ENCODE data around the gene ADGRL3. TPM values are rescaled to one million over a fixed set of nuclear protein-coding genes. Genes with fewer than 3 reads are reported as not detected.

Gene ADGRL3
- total and polyA plus RNA-seq, 4 donors, result 0.07 to 1.7 (median 0.82) TPM

GRCh38 chr4:62030958-62031357 lies 830.8 kb downstream of the ADGRL3 start:
- TF ChIP-seq FOXA1 (IDR thresholded peaks at IDR 0.05), result no peak
- no peak for TF ChIP-seq HNF4A (conservative IDR thresholded peaks at IDR 0.05)
- TF ChIP-seq HNF4G (IDR thresholded peaks at IDR 0.05), result no peak
- TF ChIP-seq FOXA2 (IDR thresholded peaks at IDR 0.05), result no peak
- no peak for TF ChIP-seq ZBTB33 (IDR thresholded peaks at IDR 0.05)
- no peak for TF ChIP-seq RAD21 (IDR thresholded peaks at IDR 0.05)
- no peak overlapping the region for H3K9ac ChIP-seq (ENCODE audit: low read depth in 1 of 2, low read length in 2 of 2)
- 72% methylated on average over 2 of the region's 2 CpGs for WGBS
- H3K9me3 ChIP-seq (ENCODE audit: control insufficient read depth in 4 of 4, low read length in 3 of 4), result no peaks in the 10 kb centered on the region
- no peaks in the 10 kb centered on the region for H3K27me3 ChIP-seq (ENCODE audit: control insufficient read depth in 4 of 4, insufficient read depth in 4 of 4, low read length in 3 of 4)
- no peak for DNase-seq (ENCODE audit: low spot score)
- no peaks in the 10 kb centered on the region for H3K36me3 ChIP-seq (ENCODE audit: control insufficient read depth in 4 of 4, insufficient read depth in 3 of 4, low read depth in 1 of 4, low read length in 3 of 4)
- no peak overlapping the region for H3K27ac ChIP-seq (ENCODE audit: low read depth in 1 of 2, low read length in 2 of 2)
- no peaks in the 10 kb centered on the region for H3K4me1 ChIP-seq (ENCODE audit: control insufficient read depth in 4 of 4, insufficient read depth in 4 of 4, low read length in 3 of 4)
- H3K4me3 ChIP-seq (ENCODE audit: low read depth in 1 of 3, low read length in 3 of 3), result no peak overlapping the region

GRCh38 chr4:62037571-62037970 lies 837.4 kb downstream of the ADGRL3 start:
- WGBS, result 61% methylated on average over 5 of the region's 5 CpGs
- no peaks in the 10 kb centered on the region for H3K9me3 ChIP-seq (ENCODE audit: control insufficient read depth in 4 of 4, low read length in 3 of 4)
- no peak overlapping the region for H3K4me3 ChIP-seq (ENCODE audit: low read depth in 1 of 3, low read length in 3 of 3)
- H3K27me3 ChIP-seq (ENCODE audit: control insufficient read depth in 4 of 4, insufficient read depth in 4 of 4, low read length in 3 of 4), result no peaks in the 10 kb centered on the region
- H3K9ac ChIP-seq (ENCODE audit: low read depth in 1 of 2, low read length in 2 of 2), result no peak overlapping the region
- no peak for TF ChIP-seq YY1 (IDR thresholded peaks at IDR 0.05)
- TF ChIP-seq RXRA (IDR thresholded peaks at IDR 0.05), result no peak
- no peak for TF ChIP-seq MAX (IDR thresholded peaks at IDR 0.05)
- no peak for TF ChIP-seq GABPA (IDR thresholded peaks at IDR 0.05 in 1 of 2, conservative IDR thresholded peaks at IDR 0.05 in 1 of 2)
- TF ChIP-seq HNF4A (conservative IDR thresholded peaks at IDR 0.05), result no peak
- no peak for TF ChIP-seq FOXA1 (IDR thresholded peaks at IDR 0.05)
- TF ChIP-seq ZBTB33 (IDR thresholded peaks at IDR 0.05), result no peak
- TF ChIP-seq NR2F2 (IDR thresholded peaks at IDR 0.05), result no peak
- no peaks in the 10 kb centered on the region for H3K36me3 ChIP-seq (ENCODE audit: control insufficient read depth in 4 of 4, insufficient read depth in 3 of 4, low read depth in 1 of 4, low read length in 3 of 4)
- H3K27ac ChIP-seq (ENCODE audit: low read depth in 1 of 2, low read length in 2 of 2), result no peak overlapping the region
- no peaks in the 10 kb centered on the region for H3K4me1 ChIP-seq (ENCODE audit: control insufficient read depth in 4 of 4, insufficient read depth in 4 of 4, low read length in 3 of 4)
- DNase-seq (ENCODE audit: low spot score), result no peak

- H3K27me3 ChIP-seq (ENCODE audit: control insufficient read depth in 4 of 4, insufficient read depth in 4 of 4, low read length in 3 of 4), result no peaks in the 10 kb centered on the region
- WGBS, result 57% methylated on average over 3 of the region's 3 CpGs
- H3K36me3 ChIP-seq (ENCODE audit: control insufficient read depth in 4 of 4, insufficient read depth in 3 of 4, low read depth in 1 of 4, low read length in 3 of 4), result no peaks in the 10 kb centered on the region
- H3K27ac ChIP-seq (ENCODE audit: low read depth in 1 of 2, low read length in 2 of 2), result no peak overlapping the region
- H3K9me3 ChIP-seq (ENCODE audit: control insufficient read depth in 4 of 4, low read length in 3 of 4), result no peaks in the 10 kb centered on the region
- no peak overlapping the region for H3K9ac ChIP-seq (ENCODE audit: low read depth in 1 of 2, low read length in 2 of 2)
- H3K4me3 ChIP-seq (ENCODE audit: low read depth in 1 of 3, low read length in 3 of 3), result no peak overlapping the region
- DNase-seq (ENCODE audit: low spot score), result no peak
- no peaks in the 10 kb centered on the region for H3K4me1 ChIP-seq (ENCODE audit: control insufficient read depth in 4 of 4, insufficient read depth in 4 of 4, low read length in 3 of 4)
- TF ChIP-seq FOXA2 (IDR thresholded peaks at IDR 0.05), result no peak
- no peak for TF ChIP-seq RAD21 (IDR thresholded peaks at IDR 0.05)
- TF ChIP-seq HNF4G (IDR thresholded peaks at IDR 0.05), result no peak
- TF ChIP-seq EGR1 (IDR thresholded peaks at IDR 0.05; ENCODE audit: low read depth in 2 of 2), result no peak
- TF ChIP-seq MAX (IDR thresholded peaks at IDR 0.05), result no peak
- no peak for TF ChIP-seq NR2F2 (IDR thresholded peaks at IDR 0.05)
- no peak for TF ChIP-seq FOXA1 (IDR thresholded peaks at IDR 0.05)
- no peak for TF ChIP-seq SP1 (IDR thresholded peaks at IDR 0.05)
- no peak for TF ChIP-seq RXRA (IDR thresholded peaks at IDR 0.05)
- no peak for TF ChIP-seq HNF4A (conservative IDR thresholded peaks at IDR 0.05)
- no peak for TF ChIP-seq REST (IDR thresholded peaks at IDR 0.05)
- TF ChIP-seq GABPA (IDR thresholded peaks at IDR 0.05 in 1 of 2, conservative IDR thresholded peaks at IDR 0.05 in 1 of 2), result no peak
- TF ChIP-seq ATF3 (IDR thresholded peaks at IDR 0.05), result no peak
- no peak for TF ChIP-seq ZBTB33 (IDR thresholded peaks at IDR 0.05)
- TF ChIP-seq TAF1 (conservative IDR thresholded peaks at IDR 0.05), result no peak
These were observed 851.2 kb downstream of the ADGRL3 start for GRCh38 chr4:62051332-62051731.

Data from liver (tissue), 9 donors.